A549 treated with Hydrocortisone at 1 μM for 4 hours (cell line): ENCODE data around the gene SNX30. TPM values are rescaled to one million over a fixed set of nuclear protein-coding genes. Genes with fewer than 3 reads are reported as not detected.

Experiments
- total RNA-seq: library from RNA; stranded (reverse); fragments of 200-300 nt; extraction: Qiagen RNA extraction; gene quantifications from 5 replicates; pipeline ENCODE4 v1.2.3, GENCODE V29; 2022

SNX30 gene
- 4.0 to 7.0 TPM (median 4.6 TPM) in 5 replicates for total RNA-seq

DNA sequence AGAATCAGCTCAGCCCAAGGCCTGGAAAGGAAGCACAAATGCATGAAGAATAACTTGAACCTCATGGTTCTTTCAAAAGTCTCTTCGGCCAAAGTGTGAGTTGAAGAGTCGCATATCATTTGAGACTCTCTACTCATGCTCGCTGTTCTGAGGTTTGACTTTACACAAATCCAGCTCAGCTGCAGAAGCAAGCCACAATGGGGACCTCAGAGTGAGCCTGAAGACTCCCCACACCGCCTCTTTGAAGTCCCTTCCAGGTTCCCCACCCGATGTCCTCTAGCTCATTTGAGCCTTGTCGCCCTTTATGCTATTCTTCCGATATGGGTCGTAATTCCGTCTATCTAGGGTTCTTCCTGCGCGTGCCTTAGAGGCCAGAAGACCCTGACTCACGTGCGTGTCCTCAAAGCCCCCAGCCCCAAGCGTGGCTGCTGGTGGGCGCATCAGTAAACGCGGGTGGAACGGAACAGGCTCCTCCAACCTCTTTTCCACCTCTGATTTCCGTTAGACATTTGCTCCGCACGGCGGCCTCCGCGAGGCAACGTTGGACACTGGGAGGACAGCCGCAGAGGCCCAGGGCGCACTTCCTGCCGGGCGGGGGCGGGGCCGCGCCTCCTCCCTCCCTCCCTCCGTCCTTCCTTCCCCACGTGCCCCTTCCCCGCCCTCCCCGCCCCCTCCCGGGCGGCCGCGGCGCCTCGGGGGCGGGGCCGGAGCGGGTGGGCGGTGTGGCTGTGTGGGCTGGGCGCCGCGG lies at the start of gene SNX30:
Gene SNX30, plus strand, starts transcription at position 745 of the 748 bp plus-strand sequence. CDS start 242 bp downstream, outside the sequence.

DNA sequence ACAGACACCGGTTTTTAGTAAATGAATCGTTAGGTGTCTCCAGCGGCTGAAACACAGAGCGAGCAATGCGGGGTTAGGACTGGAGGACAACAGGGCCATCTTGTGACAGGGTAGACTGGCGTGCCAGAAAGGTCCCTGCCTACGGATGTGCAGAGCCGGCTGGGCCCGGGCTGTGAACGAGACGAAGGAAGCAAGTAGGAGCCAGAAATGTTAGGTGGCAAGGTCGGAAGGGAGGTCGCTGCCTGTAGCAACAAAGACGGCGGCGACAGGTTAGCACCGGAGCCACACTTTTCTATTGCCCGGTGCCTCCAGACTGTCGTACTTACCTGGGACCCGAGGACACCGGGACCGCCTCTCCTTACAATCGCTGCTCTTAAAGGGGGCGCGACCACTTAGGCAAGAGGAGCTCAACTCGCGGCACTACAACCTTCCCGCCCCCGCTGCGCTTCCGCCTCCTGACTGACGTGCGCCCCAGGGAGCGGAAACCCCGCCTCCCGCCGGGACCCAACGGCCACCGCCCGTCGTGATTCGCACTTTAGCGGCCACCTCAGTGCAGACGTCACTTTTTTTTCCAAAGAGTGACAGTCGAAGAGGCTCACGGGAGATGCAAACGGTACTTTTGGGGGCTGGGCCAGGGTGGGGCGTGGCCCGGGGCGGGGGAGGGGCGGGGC lies 32.8 kb upstream of the SNX30 start, which contains the start of gene INIP:
Gene INIP, minus strand, starts transcription at position 457 of the 671 bp plus-strand sequence. CDS start 1,632 bp downstream, outside the sequence.

GRCh38 chr9:112890106-112891081 lies 139.8 kb downstream of the SNX30 start, which contains the start of gene SLC46A2:
Gene SLC46A2, minus strand, starts transcription at chr9:112890876. Its CDS starts 195 bp downstream, at chr9:112890681.

Other genes starting within 250 kb of the SNX30 start
- 15.0 to 20.0 TPM (median 16.7 TPM) in 5 replicates for gene INIP, start 32.6 kb upstream of the SNX30 start, total RNA-seq
- not detected in 5 replicates for gene SLC46A2, start 140.1 kb downstream of the SNX30 start, total RNA-seq